SU-DHL-6 (cell line): ENCODE measurements around the gene PRLR.

Experiments used
- CTCF ChIP-seq: fragments of 200-600 bp; sonication (generic); IDR thresholded peaks from one replicate; pipeline ENCODE4 v1.5.1; 2017; ENCODE audit warnings: antibody characterized with exemption, mild to moderate bottlenecking, low read length, moderate library complexity; ENCODE audit not compliant: insufficient read depth, poor library complexity, severe bottlenecking
- EZH2phosphoT487 ChIP-seq: fragments of 200-600 bp; sonication (generic), shearing (Covaris generic); conservative IDR thresholded peaks from 2 replicates; pipeline ENCODE4 v1.6.1; 2018; ENCODE audit warnings: mild to moderate bottlenecking, antibody characterized with exemption, low read length, moderate library complexity, mixed read lengths

GRCh38 chr5:35050541-35051126, 179.7 kb downstream of the PRLR start:
- TF ChIP-seq CTCF (no peak), EZH2phosphoT487 (no peak)
